PC-9 (cell line): ENCODE measurements around the gene HEATR5A.
"Not testable (repeated sequence)": the region's sequence is repeated elsewhere in the genome, so short reads cannot be mapped to it uniquely, and the experiment has no call there.

Source experiments
- EZH2 ChIP-seq: fragments of 200-600 bp; sonication (generic); IDR thresholded peaks from 2 replicates; pipeline ENCODE4 v1.8.0; 2017; ENCODE audit warnings: antibody characterized with exemption, low read depth
- TF ChIP-seq, protein P1 (sequence below): fragments of 200-600 bp; sonication (generic); conservative IDR thresholded peaks from 2 replicates; pipeline ENCODE4 v1.6.1; 2017; ENCODE audit warnings: mixed run types, antibody characterized with exemption, mild to moderate bottlenecking, moderate library complexity

- TF ChIP-seq, protein P1, sequence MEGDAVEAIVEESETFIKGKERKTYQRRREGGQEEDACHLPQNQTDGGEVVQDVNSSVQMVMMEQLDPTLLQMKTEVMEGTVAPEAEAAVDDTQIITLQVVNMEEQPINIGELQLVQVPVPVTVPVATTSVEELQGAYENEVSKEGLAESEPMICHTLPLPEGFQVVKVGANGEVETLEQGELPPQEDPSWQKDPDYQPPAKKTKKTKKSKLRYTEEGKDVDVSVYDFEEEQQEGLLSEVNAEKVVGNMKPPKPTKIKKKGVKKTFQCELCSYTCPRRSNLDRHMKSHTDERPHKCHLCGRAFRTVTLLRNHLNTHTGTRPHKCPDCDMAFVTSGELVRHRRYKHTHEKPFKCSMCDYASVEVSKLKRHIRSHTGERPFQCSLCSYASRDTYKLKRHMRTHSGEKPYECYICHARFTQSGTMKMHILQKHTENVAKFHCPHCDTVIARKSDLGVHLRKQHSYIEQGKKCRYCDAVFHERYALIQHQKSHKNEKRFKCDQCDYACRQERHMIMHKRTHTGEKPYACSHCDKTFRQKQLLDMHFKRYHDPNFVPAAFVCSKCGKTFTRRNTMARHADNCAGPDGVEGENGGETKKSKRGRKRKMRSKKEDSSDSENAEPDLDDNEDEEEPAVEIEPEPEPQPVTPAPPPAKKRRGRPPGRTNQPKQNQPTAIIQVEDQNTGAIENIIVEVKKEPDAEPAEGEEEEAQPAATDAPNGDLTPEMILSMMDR: not testable (repeated sequence)
- TF ChIP-seq EZH2: not testable (repeated sequence)
Measured at GRCh38 chr14:31312370-31312769, 108.0 kb downstream of the HEATR5A start.
